ENCODE data around the gene MILR1. TPM values are rescaled to one million over a fixed set of nuclear protein-coding genes. Genes with fewer than 3 reads are reported as not detected.
A peak's percentile ranks its signal among the peaks of the same experiment; 100 is the strongest.
"Not testable (repeated sequence)": the region's sequence is repeated elsewhere in the genome, so short reads cannot be mapped to it uniquely, and the experiment has no call there.

The MILR1 gene
- total RNA-seq, 2 donors from 2014 or later = 2.0 to 5.3 TPM

DNA sequence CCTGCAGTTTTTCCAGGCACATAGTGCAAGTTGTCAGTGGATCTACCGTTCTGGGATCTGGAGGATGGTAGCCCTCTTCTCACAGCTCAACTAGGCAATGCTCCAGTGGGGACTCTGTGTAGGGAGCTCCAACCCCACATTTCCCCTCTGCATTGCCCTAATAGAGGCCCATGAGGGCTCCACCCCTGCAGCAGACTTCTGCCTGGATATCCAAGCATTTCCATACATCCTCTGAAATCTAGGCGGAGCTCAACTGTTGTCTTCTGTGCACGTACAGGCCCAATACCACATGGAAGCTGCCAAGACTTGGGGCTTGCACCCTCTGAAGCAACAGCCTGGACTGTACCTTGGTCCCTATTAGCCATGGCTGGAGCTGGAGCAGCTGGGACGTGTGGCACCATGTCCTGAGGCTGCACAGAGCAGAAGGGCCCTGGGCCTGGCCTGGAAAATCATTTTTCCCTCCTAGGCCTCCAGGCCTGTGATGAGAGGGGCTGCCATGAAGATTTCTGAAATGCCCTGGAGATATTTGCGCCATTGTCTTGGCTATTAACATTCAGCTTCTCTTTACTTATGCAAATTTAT is 10.9 kb upstream of the MILR1 start:
- Histone ChIP-seq H3K9me3 (no peaks in the 10 kb centered on the region), H3K9ac (ENCODE audit: low read depth in 2 of 2, low read length in 2 of 2) (no peak overlapping the region), H3K36me3 (no peaks in the 10 kb centered on the region), H3K4me3 (no peak overlapping the region), H3K27ac (no peak overlapping the region), H3K27me3 (no peaks in the 10 kb centered on the region), H3K4me1 (no peaks in the 10 kb centered on the region)
- DNase-seq = no peak
- TF ChIP-seq CTCF (IDR thresholded peaks at IDR 0.05) = no peak
- intact Hi-C loops (cut with DNase I) = no loop called here

DNA sequence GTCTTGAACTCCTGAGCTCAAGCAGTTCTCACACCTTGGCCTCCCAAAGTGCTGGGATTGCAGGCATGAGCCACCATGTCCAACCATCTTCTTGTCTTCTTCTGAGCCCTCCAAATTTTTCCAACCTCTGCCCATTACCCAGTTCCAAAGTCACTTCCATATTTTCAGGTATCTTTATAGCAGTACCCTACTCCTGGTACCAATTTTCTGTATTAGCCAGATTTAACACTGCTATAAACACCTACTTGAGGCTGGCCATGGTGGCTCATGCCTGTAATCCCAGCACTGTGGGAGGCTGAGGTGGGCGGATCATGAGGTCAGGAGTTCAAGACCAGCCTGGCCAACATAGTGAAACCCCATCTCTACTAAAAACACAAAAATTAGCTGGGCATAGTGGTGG is 9.4 kb upstream of the MILR1 start:
- H3K9me3 ChIP-seq; H3K27me3 ChIP-seq; H3K9ac ChIP-seq (ENCODE audit: low read depth in 2 of 2, low read length in 2 of 2); H3K4me1 ChIP-seq; DNase-seq; H3K36me3 ChIP-seq; H3K4me3 ChIP-seq; H3K27ac ChIP-seq; intact Hi-C loops (cut with DNase I): not testable (repeated sequence)

DNA sequence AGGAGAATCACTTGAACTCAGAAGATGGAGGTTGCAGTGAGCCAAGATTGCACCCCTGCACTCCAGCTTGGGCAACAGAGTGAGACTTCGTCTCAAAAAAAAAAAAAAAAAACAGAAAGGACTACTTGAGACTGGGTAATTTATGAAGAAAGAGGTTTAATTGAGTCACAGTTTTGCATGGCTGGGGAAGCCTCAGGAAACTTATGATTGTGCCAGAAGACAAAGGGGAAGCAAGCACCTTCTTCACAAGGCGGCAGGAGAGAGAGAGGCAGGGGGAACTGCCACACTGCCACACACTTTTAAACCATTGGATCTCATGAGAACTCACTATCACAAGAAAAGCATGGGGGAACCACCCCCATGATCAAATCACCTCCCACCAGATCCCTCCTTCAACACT is 9.0 kb upstream of the MILR1 start:
- H3K9me3 ChIP-seq = no peaks in the 10 kb centered on the region
- no peak for TF ChIP-seq CTCF (IDR thresholded peaks at IDR 0.05)
- no peaks in the 10 kb centered on the region for H3K4me1 ChIP-seq
- no peaks in the 10 kb centered on the region for H3K27me3 ChIP-seq
- H3K36me3 ChIP-seq = no peaks in the 10 kb centered on the region
- no peak overlapping the region for H3K4me3 ChIP-seq
- no peak overlapping the region for H3K27ac ChIP-seq
- intact Hi-C loops (cut with DNase I) = no loop called here
- no peak overlapping the region for H3K9ac ChIP-seq (ENCODE audit: low read depth in 2 of 2, low read length in 2 of 2)
- DNase-seq = no peak

DNA sequence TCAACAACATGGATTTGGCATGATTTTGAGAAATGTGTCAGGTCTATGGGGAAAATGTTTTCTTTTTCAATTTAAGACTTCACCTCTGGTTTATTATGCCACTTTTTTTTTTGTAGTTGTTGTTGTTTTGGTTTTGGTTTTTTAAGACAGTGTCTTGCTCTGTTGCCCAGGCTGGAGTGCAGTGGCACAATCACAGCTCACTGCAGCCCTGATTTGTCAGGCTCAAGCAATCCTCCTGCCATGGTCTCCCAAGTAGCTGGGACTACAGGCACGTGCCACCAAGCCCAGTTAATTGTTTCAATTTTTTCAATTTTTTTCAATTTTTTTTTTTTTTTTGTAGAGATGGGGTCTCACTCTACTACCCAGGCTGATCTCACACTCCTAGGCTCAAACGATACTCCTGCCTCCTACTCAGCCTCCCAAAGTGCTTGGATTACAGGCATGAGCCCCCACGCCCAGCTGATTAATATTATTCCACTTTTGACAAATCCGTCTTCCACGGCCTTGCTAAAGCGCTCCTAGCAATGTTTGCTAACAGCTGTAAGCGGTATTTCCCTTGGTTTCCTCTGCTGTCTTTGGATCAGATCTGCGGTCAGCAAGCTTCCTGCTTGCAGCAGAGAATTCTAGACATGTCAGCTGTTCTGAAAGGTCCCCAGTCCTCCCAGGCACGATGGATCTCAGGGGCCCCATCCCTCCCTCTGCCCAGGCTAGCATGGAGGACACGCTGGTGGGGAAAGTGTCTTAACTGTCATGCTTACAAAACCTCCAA is 7.0 kb upstream of the MILR1 start:
- Histone ChIP-seq H3K27me3 (no peaks in the 10 kb centered on the region), H3K9me3 (no peaks in the 10 kb centered on the region), H3K27ac (peak overlapping the region; percentile 40), H3K4me1 (no peaks in the 10 kb centered on the region), H3K36me3 (no peaks in the 10 kb centered on the region), H3K4me3 (no peak overlapping the region), H3K9ac (ENCODE audit: low read depth in 2 of 2, low read length in 2 of 2) (no peak overlapping the region)
- DNase-seq = no peak
- intact Hi-C loops (cut with DNase I) = no loop called here
- TF ChIP-seq CTCF (IDR thresholded peaks at IDR 0.05) = no peak

- H3K27me3 ChIP-seq = no peaks in the 10 kb centered on the region
- no peaks in the 10 kb centered on the region for H3K4me1 ChIP-seq
- H3K9me3 ChIP-seq = no peaks in the 10 kb centered on the region
- DNase-seq = no peak
- H3K9ac ChIP-seq (ENCODE audit: low read depth in 2 of 2, low read length in 2 of 2) = peak overlapping the region in 1 of 2 donors; percentile 9
- intact Hi-C loops (cut with DNase I) = no loop called here
- peak overlapping the region; percentile 40 for H3K27ac ChIP-seq
- H3K4me3 ChIP-seq = no peak overlapping the region
- TF ChIP-seq CTCF (IDR thresholded peaks at IDR 0.05) = no peak
- no peaks in the 10 kb centered on the region for H3K36me3 ChIP-seq
Observed at GRCh38 chr17:64442541-64442971, 6.4 kb upstream of the MILR1 start.

DNA sequence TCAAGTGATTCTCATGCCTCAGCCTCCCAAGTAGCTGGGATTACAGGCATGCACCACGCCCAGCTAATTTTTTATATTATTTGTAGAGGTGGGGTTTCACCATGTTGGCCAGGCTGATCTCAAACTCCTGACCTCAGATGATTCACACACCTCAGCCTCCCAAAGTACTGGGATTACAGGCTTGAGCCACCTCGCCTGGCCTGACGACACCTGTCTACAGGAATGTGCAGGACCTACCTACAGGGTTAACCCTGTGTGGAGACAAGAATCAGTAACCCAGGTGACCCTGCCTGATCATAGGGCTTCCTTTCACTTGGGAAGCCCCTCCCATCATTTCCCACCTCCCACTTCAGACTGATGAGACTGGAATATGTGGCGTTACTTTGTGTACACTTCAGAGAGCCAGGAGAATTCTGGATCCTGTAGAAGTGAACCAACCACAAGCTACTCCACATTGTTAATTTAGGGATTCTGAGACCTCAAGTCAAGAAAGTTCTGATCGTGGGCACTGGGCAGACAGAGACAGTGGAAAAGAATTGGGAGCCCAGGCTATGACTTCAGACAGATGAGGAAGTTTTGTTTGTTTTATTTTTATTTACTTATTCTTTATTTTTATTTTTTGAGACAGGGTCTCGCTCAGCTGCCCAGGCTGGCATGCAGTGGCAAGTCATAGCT is 5.7 kb upstream of the MILR1 start:
- intact Hi-C loops (cut with DNase I) = no loop called here
- Histone ChIP-seq H3K9ac (ENCODE audit: low read depth in 2 of 2, low read length in 2 of 2) (no peak overlapping the region), H3K9me3 (no peaks in the 10 kb centered on the region), H3K36me3 (no peaks in the 10 kb centered on the region), H3K4me3 (no peak overlapping the region), H3K4me1 (no peaks in the 10 kb centered on the region), H3K27me3 (no peaks in the 10 kb centered on the region), H3K27ac (no peak overlapping the region)
- no peak for TF ChIP-seq CTCF (IDR thresholded peaks at IDR 0.05)
- DNase-seq = no peak
